ENCODE results near the gene PRPF31.

- TF ChIP-seq CTCF (IDR thresholded peaks at IDR 0.05; ENCODE audit: insufficient read depth, low read length) (no peak), REST (IDR thresholded peaks at IDR 0.05; ENCODE audit: insufficient replicate concordance, low read depth) (no peak)
Observed at GRCh38 chr19:54180691-54181091, 65.1 kb downstream of the PRPF31 start.

Data from HL-60 (cell line).